Peyer's patch (tissue), 4 donors: ENCODE measurements around the gene CEP83. TPM values are rescaled to one million over a fixed set of nuclear protein-coding genes. Genes with fewer than 3 reads are reported as not detected.

Experiments used
- DNase-seq, 3 donors: peaks; one replicate each; pipeline ENCODE4 v3.0.0-alpha.2; 2017 to 2019
- H3K27ac ChIP-seq, 4 donors: fragments of 200-600 bp; sonication (generic); one replicate each; pipeline ENCODE4 v1.5.1; 2016 to 2019
- H3K27me3 ChIP-seq, 2 donors: fragments of 200-600 bp; sonication (generic); one replicate each; pipeline ENCODE4 v1.5.1; 2019
- H3K36me3 ChIP-seq, 3 donors: fragments of 200-600 bp; sonication (generic); one replicate each; pipeline ENCODE4 v1.5.1; 2016 to 2019
- H3K4me1 ChIP-seq, 4 donors: fragments of 200-600 bp; sonication (generic); one replicate each; pipeline ENCODE4 v1.5.1; 2016 to 2019
- H3K4me3 ChIP-seq, 4 donors: fragments of 200-600 bp; sonication (generic); 1 replicate in 3 of 4; 2 replicates in 1 of 4; pipeline ENCODE4 v1.5.1; 2016 to 2019; ENCODE audit warnings: mild to moderate bottlenecking in 1 of 4
- H3K9me3 ChIP-seq, 4 donors: fragments of 200-600 bp; sonication (generic); one replicate each; pipeline ENCODE4 v1.5.1; 2016 to 2019; ENCODE audit warnings: mild to moderate bottlenecking in 1 of 4
- CTCF ChIP-seq, 6 experiments: fragments of 450-650 bp in 4 of 6; fragments of 200-600 bp in 2 of 6; sonication (generic) in 1 of 6; IDR thresholded peaks; one replicate each; pipeline ENCODE4 v1.5.1; 2017 to 2019; ENCODE audit warnings: antibody characterized with exemption in 6 of 6, mild to moderate bottlenecking in 3 of 6, moderate library complexity in 1 of 6
- POLR2A ChIP-seq, 2 donors: fragments of 450-650 bp; IDR thresholded peaks; one replicate each; pipeline ENCODE4 v1.5.1; 2017; ENCODE audit warnings: antibody characterized with exemption in 2 of 2, mild to moderate bottlenecking in 2 of 2, moderate library complexity in 2 of 2
- total RNA-seq, 4 donors: library from RNA; depleted of rRNA; stranded (reverse); fragments of >200 nt; gene quantifications; one replicate each; pipeline ENCODE4 v1.1.0, GENCODE V29; 2016

The CEP83 gene
- total RNA-seq, 4 donors from 2014 or later = 7.2 to 69.3 (median 17.4) TPM

GRCh38 chr12:94287245-94287628 lies 172.4 kb downstream of the CEP83 start:
- Histone ChIP-seq H3K36me3 (no peaks in the 10 kb centered on the region), H3K4me1 (peaks cover 0 to 13% (median 0%) of the 10 kb centered on the region in 4 donors), H3K9me3 (no peaks in the 10 kb centered on the region), H3K4me3 (no peak overlapping the region), H3K27me3 (no peaks in the 10 kb centered on the region), H3K27ac (no peak overlapping the region)
- DNase-seq = no peak
- no peak for TF ChIP-seq POLR2A (IDR thresholded peaks at IDR 0.05)
- no peak for TF ChIP-seq CTCF (IDR thresholded peaks at IDR 0.05)

GRCh38 chr12:94286583-94287244 lies 173.0 kb downstream of the CEP83 start:
- Histone ChIP-seq H3K4me3 (no peak overlapping the region), H3K4me1 (peaks cover 0 to 13% (median 0%) of the 10 kb centered on the region in 4 donors), H3K9me3 (no peaks in the 10 kb centered on the region), H3K27ac (no peak overlapping the region), H3K27me3 (no peaks in the 10 kb centered on the region), H3K36me3 (no peaks in the 10 kb centered on the region)
- TF ChIP-seq CTCF (IDR thresholded peaks at IDR 0.05) (no peak), POLR2A (IDR thresholded peaks at IDR 0.05) (no peak)
- no peak for DNase-seq

- Histone ChIP-seq H3K9me3 (no peaks in the 10 kb centered on the region), H3K36me3 (no peaks in the 10 kb centered on the region), H3K27me3 (no peaks in the 10 kb centered on the region), H3K27ac (no peak overlapping the region), H3K4me3 (no peak overlapping the region), H3K4me1 (peaks cover 0 to 13% (median 0%) of the 10 kb centered on the region in 4 donors)
- TF ChIP-seq CTCF (IDR thresholded peaks at IDR 0.05) (no peak), POLR2A (IDR thresholded peaks at IDR 0.05) (no peak)
- DNase-seq = no peak
These were observed 173.6 kb downstream of the CEP83 start for GRCh38 chr12:94285943-94286582.

- no peaks in the 10 kb centered on the region for H3K9me3 ChIP-seq
- TF ChIP-seq CTCF (IDR thresholded peaks at IDR 0.05) (no peak), POLR2A (IDR thresholded peaks at IDR 0.05) (no peak)
- H3K36me3 ChIP-seq = no peaks in the 10 kb centered on the region
- DNase-seq = no peak
- no peaks in the 10 kb centered on the region for H3K27me3 ChIP-seq
- H3K27ac ChIP-seq = no peak overlapping the region
- H3K4me3 ChIP-seq = no peak overlapping the region
- H3K4me1 ChIP-seq = peaks cover 0 to 13% (median 0%) of the 10 kb centered on the region in 4 donors
These were observed 174.8 kb downstream of the CEP83 start for GRCh38 chr12:94284859-94285258.

GRCh38 chr12:94284046-94284445 lies 175.6 kb downstream of the CEP83 start:
- H3K4me1 ChIP-seq = peaks cover 0 to 13% (median 0%) of the 10 kb centered on the region in 4 donors
- no peak for TF ChIP-seq CTCF (IDR thresholded peaks at IDR 0.05)
- TF ChIP-seq POLR2A (IDR thresholded peaks at IDR 0.05) = no peak
- no peaks in the 10 kb centered on the region for H3K9me3 ChIP-seq
- no peak for DNase-seq
- H3K27me3 ChIP-seq = no peaks in the 10 kb centered on the region
- H3K4me3 ChIP-seq = no peak overlapping the region
- H3K27ac ChIP-seq = no peak overlapping the region
- H3K36me3 ChIP-seq = no peaks in the 10 kb centered on the region
